HCT116 (cell line): ENCODE measurements around the gene KCND3. TPM values are rescaled to one million over a fixed set of nuclear protein-coding genes. Genes with fewer than 3 reads are reported as not detected.

Experiments
- ATAC-seq: fragments of 200-7000 bp; cut with Tn5 transposase; 2 replicates; pipeline ENCODE4 v1.9.1; 2020; ENCODE audit warnings: mild to moderate bottlenecking, moderate library complexity
- BruUV-seq: library from RNA; stranded (reverse); fragments of 400-500 nt; replicated peaks from 2 replicates; lab custom pipeline; 2021; lab: Mats Ljungman, UMichigan
- CTCF ChIA-PET: fragments of 300-600 bp; sonication (Branson Sonifier 250); formaldehyde crosslinking; loops from one replicate; lab custom pipeline; 2021; ENCODE audit warnings: antibody characterized with exemption; lab: Charles Lee
- POLR2A ChIA-PET: fragments of 300-600, 350-600 bp; sonication (Branson Sonifier 250); formaldehyde crosslinking; loops from one replicate; lab custom pipeline; 2021; ENCODE audit warnings: antibody characterized with exemption; lab: Charles Lee
- RAD21 ChIA-PET, 2 experiments: fragments of 300-600 bp; sonication (Branson Sonifier 250); formaldehyde crosslinking; loops; one replicate each; lab custom pipeline; 2023; ENCODE audit warnings: low total read pairs in 2 of 2; ENCODE audit not compliant: uncharacterized antibody in 2 of 2, unreplicated experiment in 2 of 2, low non-redundant PET in 1 of 2; lab: Charles Lee
- DNase-seq: peaks from one replicate; pipeline ENCODE4 v3.0.0-alpha.2; 2010; ENCODE audit warnings: low read depth, low spot score
- H2AFZ ChIP-seq: fragments of 200-600 bp; shearing (Covaris generic), sonication (generic); 2 replicates; pipeline ENCODE4 v1.6.1; 2017; ENCODE audit warnings: low read depth, mixed run types, mixed read lengths, antibody characterized with exemption, low read length; ENCODE audit not compliant: poor library complexity, severe bottlenecking
- H3K27ac ChIP-seq: 2 replicates; pipeline ENCODE4 v1.5.1; 2012; ENCODE audit warnings: low read depth, low read length
- H3K27me3 ChIP-seq: fragments of 200-600 bp; sonication (generic); 2 replicates; pipeline ENCODE4 v1.6.1; 2016; ENCODE audit warnings: mixed run types, low read length, mixed read lengths; ENCODE audit not compliant: insufficient read depth
- H3K36me3 ChIP-seq, 2 experiments: fragments of 200-500 bp in 1 of 2; fragments of 200-600 bp in 1 of 2; sonication (Bioruptor generic) in 1 of 2; sonication (generic) in 1 of 2; 2 replicates each; pipeline versions ENCODE4 v1.5.1 to v1.6.1; 2014 to 2016; ENCODE audit warnings: low read length in 2 of 2, inconsistent platforms in 1 of 2, mixed read lengths in 1 of 2, mixed run types in 1 of 2; ENCODE audit not compliant: insufficient read depth in 2 of 2, control insufficient read depth in 1 of 2
- H3K4me1 ChIP-seq, 2 experiments: fragments of 200-600 bp in 1 of 2; sonication (generic) in 1 of 2; 2 replicates each; pipeline versions ENCODE4 v1.5.1 to v1.6.1; 2012 to 2017; ENCODE audit warnings: low read length in 2 of 2, inconsistent platforms in 1 of 2, mild to moderate bottlenecking in 1 of 2, mixed read lengths in 1 of 2, mixed run types in 1 of 2, moderate library complexity in 1 of 2; ENCODE audit not compliant: insufficient read depth in 2 of 2, control insufficient read depth in 1 of 2
- H3K4me2 ChIP-seq: fragments of 200-600 bp; sonication (generic); 2 replicates; pipeline ENCODE4 v1.6.1; 2017; ENCODE audit warnings: mixed run types, low read length, mixed read lengths
- H3K4me3 ChIP-seq, 2 experiments: fragments of 200-600 bp in 1 of 2; sonication (generic) in 1 of 2; replicated peaks in 1 of 2; 2 replicates each; pipeline ENCODE4 v1.5.1; 2011 to 2016; ENCODE audit warnings: low read length in 2 of 2, control low read depth in 1 of 2, low read depth in 1 of 2, mild to moderate bottlenecking in 1 of 2, mixed read lengths in 1 of 2, mixed run types in 1 of 2
- H3K79me2 ChIP-seq: fragments of 200-600 bp; sonication (generic); 2 replicates; pipeline ENCODE4 v1.6.1; 2017; ENCODE audit warnings: mild to moderate bottlenecking, mixed run types, low read length, moderate library complexity, mixed read lengths; ENCODE audit not compliant: insufficient read depth
- H3K9ac ChIP-seq: fragments of 200-600 bp; sonication (generic); 2 replicates; pipeline ENCODE4 v1.6.1; 2016; ENCODE audit warnings: low read length, mixed read lengths
- H3K9me2 ChIP-seq: fragments of 200-600 bp; sonication (generic), shearing (Covaris generic); 2 replicates; pipeline ENCODE4 v1.6.1; 2017; ENCODE audit warnings: mixed run types, mild to moderate bottlenecking, moderate library complexity; ENCODE audit not compliant: insufficient read depth
- H3K9me3 ChIP-seq, 2 experiments: fragments of 200-500 bp in 1 of 2; fragments of 200-600 bp in 1 of 2; sonication (Bioruptor generic) in 1 of 2; sonication (generic) in 1 of 2; 2 replicates each; pipeline ENCODE4 v1.6.1; 2014 to 2017; ENCODE audit warnings: low read length in 2 of 2, mixed read lengths in 2 of 2, inconsistent platforms in 1 of 2, low read depth in 1 of 2, mild to moderate bottlenecking in 1 of 2, mixed run types in 1 of 2, moderate library complexity in 1 of 2; ENCODE audit not compliant: control insufficient read depth in 1 of 2, insufficient read depth in 1 of 2
- H4K20me1 ChIP-seq: fragments of 200-600 bp; sonication (generic), shearing (Covaris generic); 2 replicates; pipeline ENCODE4 v1.6.1; 2017; ENCODE audit warnings: mixed run types, mild to moderate bottlenecking, moderate library complexity; ENCODE audit not compliant: insufficient read depth
- CBX3 ChIP-seq: IDR thresholded peaks from 2 replicates; pipeline ENCODE4 v1.6.1; 2012; ENCODE audit warnings: low read depth
- CEBPB ChIP-seq: IDR thresholded peaks from 2 replicates; pipeline ENCODE4 v1.6.1; 2012; ENCODE audit warnings: low read depth
- EZH2 ChIP-seq: fragments of 200-600 bp; sonication (generic); IDR thresholded peaks from 2 replicates; pipeline ENCODE4 v1.6.1; 2017; ENCODE audit warnings: antibody characterized with exemption, mixed run types
- EZH2phosphoT487 ChIP-seq: fragments of 200-600 bp; IDR thresholded peaks from 2 replicates; pipeline ENCODE4 v1.6.1; 2018; ENCODE audit warnings: antibody characterized with exemption, borderline replicate concordance
- FOSL1 ChIP-seq: IDR thresholded peaks from 2 replicates; pipeline ENCODE4 v1.6.1; 2012; ENCODE audit warnings: low read depth
- POLR2A ChIP-seq: IDR thresholded peaks from 2 replicates; pipeline ENCODE4 v1.7.0; 2011; ENCODE audit warnings: borderline replicate concordance; ENCODE audit not compliant: insufficient read depth, insufficient read length; ENCODE audit errors: extremely low read depth
- RAD21 ChIP-seq: IDR thresholded peaks from 2 replicates; pipeline ENCODE4 v1.6.1; 2012; ENCODE audit warnings: low read depth, mild to moderate bottlenecking
- SIN3A ChIP-seq: IDR thresholded peaks from 2 replicates; pipeline ENCODE4 v1.6.1; 2012; ENCODE audit warnings: low read depth
- TCF7L2 ChIP-seq: IDR thresholded peaks from 2 replicates; pipeline ENCODE4 v1.7.0; 2011; ENCODE audit warnings: borderline replicate concordance, inconsistent platforms; ENCODE audit not compliant: insufficient read depth, insufficient read length; ENCODE audit errors: extremely low read depth
- ZNF274 ChIP-seq: fragments of 200-500 bp; sonication (Bioruptor generic); IDR thresholded peaks from 2 replicates; pipeline ENCODE4 v1.6.1; 2014; ENCODE audit warnings: mild to moderate bottlenecking, low read depth, low read length, inconsistent platforms
- intact Hi-C: fragments of 100-400 bp; cut with micrococcal nuclease; formaldehyde crosslinking; loops from 2 replicates; pipeline ENCODE4 v1.10.0; 2022
- total RNA-seq: library from RNA; stranded (reverse); gene quantifications from one replicate; pipeline ENCODE4 v1.2.1, GENCODE V29; 2021; ENCODE audit not compliant: unreplicated experiment
- TF ChIP-seq, protein P1 (sequence below): IDR thresholded peaks from 2 replicates; pipeline ENCODE4 v1.6.1; 2012
- TF ChIP-seq, protein P2 (sequence below), 3 experiments: fragments of 200-600 bp in 1 of 3; sonication (generic) in 1 of 3; IDR thresholded peaks in 2 of 3; conservative IDR thresholded peaks in 1 of 3; 2 replicates each; pipeline ENCODE4 v1.5.1; 2012 to 2017; ENCODE audit warnings: low read depth in 2 of 3, low read length in 2 of 3, antibody characterized with exemption in 1 of 3, borderline replicate concordance in 1 of 3, control low read depth in 1 of 3, mild to moderate bottlenecking in 1 of 3, mixed read lengths in 1 of 3, mixed run types in 1 of 3, moderate library complexity in 1 of 3; ENCODE audit not compliant: insufficient read depth in 1 of 3
- TF ChIP-seq, protein P3 (sequence below): IDR thresholded peaks from 2 replicates; pipeline ENCODE4 v1.6.1; 2012

The KCND3 gene
- total RNA-seq, 1 experiment from 2014 or later, result 0.44 TPM

DNA sequence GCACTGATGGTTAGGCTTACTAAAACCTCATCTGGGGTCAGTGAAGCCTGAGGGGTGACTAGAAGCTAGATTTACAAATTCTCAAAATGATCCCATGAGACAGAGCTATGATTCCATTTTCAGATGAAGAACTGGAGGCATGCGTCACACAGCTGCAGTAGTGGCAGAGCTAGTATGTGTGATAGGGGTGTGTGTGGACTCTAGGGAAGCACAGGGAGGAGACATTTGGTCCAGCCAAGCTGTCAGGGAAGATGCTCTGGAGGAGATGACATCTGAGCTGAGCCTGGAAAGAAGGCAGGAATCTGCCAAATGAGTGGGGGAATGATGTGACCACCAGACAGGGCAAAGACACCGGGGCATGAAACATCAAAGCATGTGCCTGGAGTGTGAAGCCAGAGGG is 12.0 kb upstream of the KCND3 start:
- intact Hi-C loops, result no loop called here

More for the DNA sequence above, 12.0 kb upstream of the KCND3 start:
- no peak overlapping the region for H3K9ac ChIP-seq
- ATAC-seq, result no peak
- H3K9me3 ChIP-seq, result no peaks in the 10 kb centered on the region
- H3K79me2 ChIP-seq, result no peaks in the 10 kb centered on the region
- RAD21 ChIA-PET, result no interaction called here
- no peaks in the 10 kb centered on the region for H3K9me2 ChIP-seq
- POLR2A ChIA-PET, result no interaction called here
- H4K20me1 ChIP-seq, result no peaks in the 10 kb centered on the region
- peaks cover 88% of the 10 kb centered on the region for H3K27me3 ChIP-seq
- TF ChIP-seq CBX3 (no peak), SIN3A (no peak), EZH2phosphoT487 (no peak), CEBPB (no peak), RAD21 (no peak), POLR2A (no peak), FOSL1 (no peak), TCF7L2 (no peak), EZH2 (no peak), ZNF274 (no peak)
- TF ChIP-seq, protein P1, sequence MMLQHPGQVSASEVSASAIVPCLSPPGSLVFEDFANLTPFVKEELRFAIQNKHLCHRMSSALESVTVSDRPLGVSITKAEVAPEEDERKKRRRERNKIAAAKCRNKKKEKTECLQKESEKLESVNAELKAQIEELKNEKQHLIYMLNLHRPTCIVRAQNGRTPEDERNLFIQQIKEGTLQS, result no peak
- TF ChIP-seq, protein P2, sequence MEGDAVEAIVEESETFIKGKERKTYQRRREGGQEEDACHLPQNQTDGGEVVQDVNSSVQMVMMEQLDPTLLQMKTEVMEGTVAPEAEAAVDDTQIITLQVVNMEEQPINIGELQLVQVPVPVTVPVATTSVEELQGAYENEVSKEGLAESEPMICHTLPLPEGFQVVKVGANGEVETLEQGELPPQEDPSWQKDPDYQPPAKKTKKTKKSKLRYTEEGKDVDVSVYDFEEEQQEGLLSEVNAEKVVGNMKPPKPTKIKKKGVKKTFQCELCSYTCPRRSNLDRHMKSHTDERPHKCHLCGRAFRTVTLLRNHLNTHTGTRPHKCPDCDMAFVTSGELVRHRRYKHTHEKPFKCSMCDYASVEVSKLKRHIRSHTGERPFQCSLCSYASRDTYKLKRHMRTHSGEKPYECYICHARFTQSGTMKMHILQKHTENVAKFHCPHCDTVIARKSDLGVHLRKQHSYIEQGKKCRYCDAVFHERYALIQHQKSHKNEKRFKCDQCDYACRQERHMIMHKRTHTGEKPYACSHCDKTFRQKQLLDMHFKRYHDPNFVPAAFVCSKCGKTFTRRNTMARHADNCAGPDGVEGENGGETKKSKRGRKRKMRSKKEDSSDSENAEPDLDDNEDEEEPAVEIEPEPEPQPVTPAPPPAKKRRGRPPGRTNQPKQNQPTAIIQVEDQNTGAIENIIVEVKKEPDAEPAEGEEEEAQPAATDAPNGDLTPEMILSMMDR (IDR thresholded peaks at IDR 0.05 in 2 of 3, conservative IDR thresholded peaks at IDR 0.05 in 1 of 3; ENCODE audit: borderline replicate concordance in 1 of 3, insufficient read depth in 1 of 3, low read depth in 2 of 3, low read length in 2 of 3), result no peak
- TF ChIP-seq, protein P3, sequence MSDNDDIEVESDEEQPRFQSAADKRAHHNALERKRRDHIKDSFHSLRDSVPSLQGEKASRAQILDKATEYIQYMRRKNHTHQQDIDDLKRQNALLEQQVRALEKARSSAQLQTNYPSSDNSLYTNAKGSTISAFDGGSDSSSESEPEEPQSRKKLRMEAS, result no peak
- H3K4me1 ChIP-seq, result no peaks in the 10 kb centered on the region
- no peaks in the 10 kb centered on the region for H3K36me3 ChIP-seq
- no peak for DNase-seq
- no TSS peak for BruUV-seq
- CTCF ChIA-PET, result no interaction called here
- H3K4me2 ChIP-seq, result no peak overlapping the region
- no peak overlapping the region for H3K4me3 ChIP-seq
- no peak overlapping the region for H3K27ac ChIP-seq
- H2AFZ ChIP-seq, result no peak overlapping the region
